HEK293T (cell line): ENCODE data around the gene ACLY.

Experiments used
- BHLHE40 ChIP-seq: fragments of 450-650 bp; IDR thresholded peaks from 2 replicates; pipeline ENCODE4 v1.6.1; 2016; ENCODE audit warnings: mild to moderate bottlenecking, moderate library complexity, borderline replicate concordance
- ELF4 ChIP-seq: fragments of 450-650 bp; IDR thresholded peaks from 2 replicates; pipeline ENCODE4 v1.6.1; 2017; ENCODE audit warnings: antibody characterized with exemption
- FOXA1 ChIP-seq: fragments of 450-650 bp; IDR thresholded peaks from 2 replicates; pipeline ENCODE4 v1.6.1; 2016; ENCODE audit warnings: mild to moderate bottlenecking
- FOXM1 ChIP-seq: fragments of 450-650 bp; IDR thresholded peaks from 2 replicates; pipeline ENCODE4 v1.6.1; 2017; ENCODE audit warnings: mild to moderate bottlenecking, borderline replicate concordance
- L3MBTL2 ChIP-seq: fragments of 450-650 bp; conservative IDR thresholded peaks from 2 replicates; pipeline ENCODE4 v1.6.1; 2016; ENCODE audit warnings: mild to moderate bottlenecking
- LEF1 ChIP-seq: fragments of 450-650 bp; IDR thresholded peaks from 2 replicates; pipeline ENCODE4 v1.6.1; 2017; ENCODE audit warnings: mild to moderate bottlenecking, borderline replicate concordance
- NFRKB ChIP-seq: fragments of 450-650 bp; IDR thresholded peaks from 2 replicates; pipeline ENCODE4 v1.6.1; 2016; ENCODE audit warnings: mild to moderate bottlenecking, moderate library complexity
- SP1 ChIP-seq: fragments of 450-650 bp; IDR thresholded peaks from 2 replicates; pipeline ENCODE4 v1.6.1; 2017
- SUZ12 ChIP-seq: fragments of 450-650 bp; IDR thresholded peaks from 2 replicates; pipeline ENCODE4 v1.6.1; 2016; ENCODE audit warnings: mild to moderate bottlenecking
- TARDBP ChIP-seq: fragments of 450-650 bp; IDR thresholded peaks from 2 replicates; pipeline ENCODE4 v1.6.1; 2016
- ZNF384 ChIP-seq: fragments of 450-650 bp; IDR thresholded peaks from 2 replicates; pipeline ENCODE4 v1.6.1; 2016

- no peak for TF ChIP-seq BHLHE40
- no peak for TF ChIP-seq TARDBP
- TF ChIP-seq L3MBTL2 = no peak
- no peak for TF ChIP-seq FOXA1
- no peak for TF ChIP-seq SP1
- no peak for TF ChIP-seq ELF4
- TF ChIP-seq ZNF384 = no peak
- TF ChIP-seq SUZ12 = no peak
- TF ChIP-seq NFRKB = no peak
- TF ChIP-seq LEF1 = no peak
- no peak for TF ChIP-seq FOXM1
These were observed 7.9 kb downstream of the ACLY start for GRCh38 chr17:41910701-41911391.
